ENCODE measurements around the gene VASP.

- TF ChIP-seq, protein P1, sequence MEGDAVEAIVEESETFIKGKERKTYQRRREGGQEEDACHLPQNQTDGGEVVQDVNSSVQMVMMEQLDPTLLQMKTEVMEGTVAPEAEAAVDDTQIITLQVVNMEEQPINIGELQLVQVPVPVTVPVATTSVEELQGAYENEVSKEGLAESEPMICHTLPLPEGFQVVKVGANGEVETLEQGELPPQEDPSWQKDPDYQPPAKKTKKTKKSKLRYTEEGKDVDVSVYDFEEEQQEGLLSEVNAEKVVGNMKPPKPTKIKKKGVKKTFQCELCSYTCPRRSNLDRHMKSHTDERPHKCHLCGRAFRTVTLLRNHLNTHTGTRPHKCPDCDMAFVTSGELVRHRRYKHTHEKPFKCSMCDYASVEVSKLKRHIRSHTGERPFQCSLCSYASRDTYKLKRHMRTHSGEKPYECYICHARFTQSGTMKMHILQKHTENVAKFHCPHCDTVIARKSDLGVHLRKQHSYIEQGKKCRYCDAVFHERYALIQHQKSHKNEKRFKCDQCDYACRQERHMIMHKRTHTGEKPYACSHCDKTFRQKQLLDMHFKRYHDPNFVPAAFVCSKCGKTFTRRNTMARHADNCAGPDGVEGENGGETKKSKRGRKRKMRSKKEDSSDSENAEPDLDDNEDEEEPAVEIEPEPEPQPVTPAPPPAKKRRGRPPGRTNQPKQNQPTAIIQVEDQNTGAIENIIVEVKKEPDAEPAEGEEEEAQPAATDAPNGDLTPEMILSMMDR (IDR thresholded peaks at IDR 0.05; ENCODE audit: low read depth, low read length): no peak
- no peak for TF ChIP-seq EZH2phosphoT487 (IDR thresholded peaks at IDR 0.05; ENCODE audit: low read depth)
These were observed 20.5 kb downstream of the VASP start for GRCh38 chr19:45527731-45528130.

Data from OCI-LY3 (cell line).